ENCODE results near the gene ALPK3. TPM values are rescaled to one million over a fixed set of nuclear protein-coding genes. Genes with fewer than 3 reads are reported as not detected.

ALPK3 gene
- total and polyA plus RNA-seq, 2 donors (not counting 3 experiments of a cell fraction or from before 2014, with no cell fraction given), result 18.4 to 36.2 TPM

DNA sequence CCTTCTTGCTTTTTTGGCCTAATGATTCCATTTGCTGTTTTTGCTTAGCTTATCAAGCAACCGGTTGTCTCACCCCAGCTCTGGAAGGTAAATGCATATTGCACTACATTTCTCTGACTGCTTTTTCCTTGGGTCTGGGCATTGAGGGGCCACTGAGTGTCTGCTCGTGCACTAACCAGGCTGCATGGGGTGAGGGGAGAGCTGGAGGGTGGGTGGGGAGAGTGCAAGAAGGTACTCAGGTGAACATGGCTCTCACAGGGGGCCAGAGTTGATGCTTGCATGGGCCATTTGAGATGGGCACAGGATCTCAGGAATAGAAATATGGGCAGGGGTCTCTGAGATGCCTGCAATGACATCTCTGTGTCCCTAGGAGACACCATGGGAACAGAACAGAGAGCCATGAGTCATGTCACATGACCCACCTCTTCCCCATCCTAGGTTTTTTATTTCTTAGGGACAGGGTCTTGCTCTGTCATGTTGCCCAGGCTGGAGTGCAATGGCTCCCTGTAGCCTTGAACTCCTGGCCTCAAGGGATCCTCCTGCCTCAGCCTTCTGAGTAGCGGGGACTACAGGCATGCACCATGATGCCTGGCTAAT is 6.2 kb downstream of the ALPK3 start:
- intact Hi-C loops (cut with micrococcal nuclease) (no loop called here), dilution Hi-C loops (cut with MboI; ENCODE audit: extremely low pct_ligation_motif_present, low sequenced_read_pairs) (no loop called here)
- no peaks in the 10 kb centered on the region for H3K9me3 ChIP-seq (replicated peaks; ENCODE audit: control insufficient read depth, insufficient read depth, low read length)
- H3K9me1 ChIP-seq (replicated peaks; ENCODE audit: control insufficient read depth, extremely low read depth, insufficient read depth, low read length), result no peaks in the 10 kb centered on the region
- H3K27me3 ChIP-seq (ENCODE audit: control insufficient read depth in 2 of 2, insufficient read depth in 2 of 2, low read length in 2 of 2), result no peaks in the 10 kb centered on the region
- H3K9ac ChIP-seq (replicated peaks; ENCODE audit: extremely low read depth, insufficient read depth, low read length), result no peak overlapping the region
- H3K79me2 ChIP-seq (ENCODE audit: control insufficient read depth, insufficient read depth, low read length), result peaks cover 20% of the 10 kb centered on the region
- H3K27ac ChIP-seq (ENCODE audit: insufficient read depth, low read depth, low read length), result no peak overlapping the region
- no peaks in the 10 kb centered on the region for H4K20me1 ChIP-seq (replicated peaks; ENCODE audit: control insufficient read depth, extremely low read depth, insufficient read depth, low read length)
- TF ChIP-seq FOS (IDR thresholded peaks at IDR 0.05; ENCODE audit: borderline replicate concordance, insufficient read depth, low read length), result no peak
- FAIRE-seq (no peak), DNase-seq (ENCODE audit: low read depth, low spot score) (no peak)
- H3K36me3 ChIP-seq (ENCODE audit: control insufficient read depth in 2 of 2, extremely low read depth in 1 of 2, insufficient read depth in 2 of 2, low read length in 2 of 2), result peaks cover 0 to 7% of the 10 kb centered on the region in 2 experiments
- no peak overlapping the region for H3K4me2 ChIP-seq (ENCODE audit: insufficient read depth, low read length)
- no peak overlapping the region for H3K4me3 ChIP-seq (replicated peaks in 1 of 3; ENCODE audit: insufficient read depth in 1 of 3, low read depth in 1 of 3, low read length in 3 of 3)
- H2AFZ ChIP-seq (ENCODE audit: low read depth, low read length), result no peak overlapping the region
- peaks cover 30% of the 10 kb centered on the region for H3K4me1 ChIP-seq (ENCODE audit: control insufficient read depth, extremely low read depth, insufficient read depth, low read length)
- no TSS peak for BruUV-seq (replicated peaks)
- CTCF ChIA-PET, result interaction anchor here (0.8 to 3.8 kb wide), 6 partner anchors 9 to 105 kb away, joined by 3 to 11 read pairs (median 5); no protein-coding TSS in a partner anchor
- POLR2A ChIA-PET, result interaction anchor here (0.8 kb wide), 2 partner anchors 18 to 169 kb away, joined by 3 read pairs; partner anchors contain the start of gene WDR73

DNA sequence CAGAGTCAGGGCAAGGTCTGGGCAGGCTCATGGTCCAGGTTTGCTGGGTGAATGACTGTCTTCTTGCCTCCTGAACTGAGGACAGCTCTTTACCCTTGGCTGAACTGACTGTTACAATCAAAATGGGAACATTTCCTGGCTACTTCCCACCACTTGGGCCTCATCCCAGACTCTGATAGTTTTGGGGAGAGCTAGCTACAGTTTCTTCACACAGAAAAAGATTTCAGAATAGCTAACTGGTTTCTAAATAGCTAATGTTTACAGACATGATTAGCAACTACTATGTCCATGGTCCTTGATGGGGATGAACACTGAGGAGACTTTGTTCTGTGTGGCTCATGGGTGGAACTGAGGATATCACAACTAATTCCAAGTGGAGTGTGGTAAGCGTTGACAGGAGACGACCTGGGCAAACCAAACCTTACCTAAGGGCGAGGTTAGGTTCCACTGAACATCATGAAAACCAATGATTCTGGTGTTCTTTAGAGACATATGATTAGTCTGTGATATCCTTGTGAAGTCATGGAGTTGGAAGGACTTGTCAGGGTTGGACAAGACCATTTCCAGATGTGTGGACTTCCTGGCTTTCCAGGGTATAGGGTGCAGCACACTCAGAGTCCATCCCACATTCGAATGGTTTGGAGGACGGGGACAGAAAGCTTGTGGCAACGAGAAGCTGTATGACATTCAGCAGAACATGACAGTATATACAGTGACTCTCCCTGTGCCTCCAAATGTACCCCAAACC is 7.3 kb downstream of the ALPK3 start:
- no peak overlapping the region for H2AFZ ChIP-seq (ENCODE audit: low read depth, low read length)
- CTCF ChIA-PET, result interaction anchor here (1.0 to 3.8 kb wide), 5 partner anchors 8 to 225 kb away, joined by 3 to 11 read pairs (median 4); no protein-coding TSS in a partner anchor
- TF ChIP-seq EZH2 (IDR thresholded peaks at IDR 0.05; ENCODE audit: borderline replicate concordance, low read depth, low read length, severe bottlenecking), result no peak
- TF ChIP-seq POLR2AphosphoS5 (IDR thresholded peaks at IDR 0.05; ENCODE audit: insufficient read depth, low read depth, low read length), result no peak
- TF ChIP-seq GATA2 (IDR thresholded peaks at IDR 0.05; ENCODE audit: insufficient read depth, insufficient read length, low read depth, low read length), result no peak
- no peak for TF ChIP-seq POLR2A (IDR thresholded peaks at IDR 0.05; ENCODE audit: low read depth, low read length)
- H3K4me3 ChIP-seq (replicated peaks in 1 of 3; ENCODE audit: insufficient read depth in 1 of 3, low read depth in 1 of 3, low read length in 3 of 3), result no peak overlapping the region
- H3K4me1 ChIP-seq (ENCODE audit: control insufficient read depth, extremely low read depth, insufficient read depth, low read length), result peaks cover 20% of the 10 kb centered on the region
- no peak overlapping the region for H3K4me2 ChIP-seq (ENCODE audit: insufficient read depth, low read length)
- H3K36me3 ChIP-seq (ENCODE audit: control insufficient read depth in 2 of 2, extremely low read depth in 1 of 2, insufficient read depth in 2 of 2, low read length in 2 of 2), result peaks cover 0 to 8% of the 10 kb centered on the region in 2 experiments
- peaks cover 13% of the 10 kb centered on the region for H3K79me2 ChIP-seq (ENCODE audit: control insufficient read depth, insufficient read depth, low read length)
- no peaks in the 10 kb centered on the region for H3K9me1 ChIP-seq (replicated peaks; ENCODE audit: control insufficient read depth, extremely low read depth, insufficient read depth, low read length)
- H3K27me3 ChIP-seq (ENCODE audit: control insufficient read depth in 2 of 2, insufficient read depth in 2 of 2, low read length in 2 of 2), result no peaks in the 10 kb centered on the region
- intact Hi-C loops (cut with micrococcal nuclease) (no loop called here), dilution Hi-C loops (cut with MboI; ENCODE audit: extremely low pct_ligation_motif_present, low sequenced_read_pairs) (loop anchor here (25.0 kb wide), 1 partner anchor 138 kb away; no protein-coding TSS in a partner anchor)
- no peaks in the 10 kb centered on the region for H4K20me1 ChIP-seq (replicated peaks; ENCODE audit: control insufficient read depth, extremely low read depth, insufficient read depth, low read length)
- no TSS peak for BruUV-seq (replicated peaks)
- DNase-seq (ENCODE audit: low read depth, low spot score) (no peak), FAIRE-seq (no peak)
- H3K9ac ChIP-seq (replicated peaks; ENCODE audit: extremely low read depth, insufficient read depth, low read length), result no peak overlapping the region
- POLR2A ChIA-PET, result no interaction called here
- H3K9me3 ChIP-seq (replicated peaks; ENCODE audit: control insufficient read depth, insufficient read depth, low read length), result no peaks in the 10 kb centered on the region
- H3K27ac ChIP-seq (ENCODE audit: insufficient read depth, low read depth, low read length), result no peak overlapping the region

All from endothelial cell of umbilical vein (primary cell).